ENCODE data around the gene ZNF549. TPM values are rescaled to one million over a fixed set of nuclear protein-coding genes. Genes with fewer than 3 reads are reported as not detected.
"Not testable (repeated sequence)": the region's sequence is repeated elsewhere in the genome, so short reads cannot be mapped to it uniquely, and the experiment has no call there.

Gene ZNF549
- total RNA-seq: 10 to 100 TPM in 4 of 5 donors, 1 to 10 TPM in 1; 9.0 to 17.4 (median 16.0) TPM
- 14.4 TPM for total RNA-seq (2013)
- 9.9 to 58.8 (median 36.1) reads per million in 29 experiments for total RNA-seq

GRCh38 chr19:57527136-57527881 is at the start of gene ZNF549:
Gene ZNF549 (plus strand): TSS chr19:57527356. CDS start chr19:57527574, 218 bp downstream.
- peaks cover 7% of the 10 kb centered on the region for H3K9me3 ChIP-seq
- WGBS (ENCODE audit: insufficient coverage): under 1% methylated on average over 64 of the region's 64 CpGs
- H3K27ac ChIP-seq (ENCODE audit: low read length): peak within 1 kb of the TSS; percentile 80
- POLR2A ChIA-PET: no interaction called here
- peaks cover 4 to 20% of the 10 kb centered on the region in 2 donors for H3K36me3 ChIP-seq (ENCODE audit: control insufficient read depth in 2 of 2, extremely low read depth in 1 of 2, insufficient read depth in 1 of 2, low read length in 1 of 2)
- ATAC-seq (replicated peaks in 1 of 4) (peak; percentile 99 to 100 (median 99)), DNase-seq (peak; percentile 76 to 92 (median 85))
- peak within 1 kb of the TSS; percentile 82 to 84 for H3K4me3 ChIP-seq (ENCODE audit: control insufficient read depth in 1 of 2, extremely low read depth in 1 of 2, low read length in 1 of 2)
- Mint-ChIP-seq H3K27me3 (no peaks in the 10 kb centered on the region), H3K27ac (peak within 1 kb of the TSS; percentile 89 to 91), H3K36me3 (peaks cover 37% of the 10 kb centered on the region), H3K4me1 (peaks cover 20 to 31% (median 27%) of the 10 kb centered on the region in 3 donors), H3K4me3 (peak within 1 kb of the TSS; percentile 97 to 99 (median 98)), H3K9me3 (peaks cover 19 to 57% (median 41%) of the 10 kb centered on the region in 3 donors)
- peaks cover 0 to 2% of the 10 kb centered on the region in 2 experiments for H3K27me3 ChIP-seq (replicated peaks in 1 of 2; ENCODE audit: control insufficient read depth in 2 of 2, extremely low read depth in 1 of 2, insufficient read depth in 2 of 2, low read length in 1 of 2)
- peaks cover 8 to 19% of the 10 kb centered on the region in 2 experiments for H3K4me1 ChIP-seq (ENCODE audit: control insufficient read depth in 1 of 2, extremely low read depth in 1 of 2, insufficient read depth in 2 of 2, low read length in 2 of 2)
- CTCF ChIA-PET: no interaction called here

GRCh38 chr19:57487477-57488298 is 39.5 kb upstream of the ZNF549 start, which contains the start of gene ZNF419:
Gene ZNF419 (plus strand): TSS chr19:57487750. CDS start chr19:57487951, 201 bp downstream.
- H3K4me3 ChIP-seq (ENCODE audit: control insufficient read depth in 1 of 2, extremely low read depth in 1 of 2, low read length in 1 of 2): peak within 1 kb of the TSS; percentile 81 to 84
- peak within 1 kb of the TSS; percentile 74 to 75 for H3K27ac Mint-ChIP-seq
- H3K4me1 ChIP-seq (ENCODE audit: control insufficient read depth in 1 of 2, extremely low read depth in 1 of 2, insufficient read depth in 2 of 2, low read length in 2 of 2): peaks cover 3 to 10% of the 10 kb centered on the region in 2 experiments
- peaks cover 15 to 22% (median 16%) of the 10 kb centered on the region in 3 donors for H3K4me1 Mint-ChIP-seq
- H3K9me3 ChIP-seq; H3K27me3 ChIP-seq (replicated peaks in 1 of 2; ENCODE audit: control insufficient read depth in 2 of 2, extremely low read depth in 1 of 2, insufficient read depth in 2 of 2, low read length in 1 of 2); POLR2A ChIA-PET; H3K27me3 Mint-ChIP-seq: not testable (repeated sequence)
- peaks cover 21 to 43% (median 29%) of the 10 kb centered on the region in 3 donors for H3K9me3 Mint-ChIP-seq
- 2% methylated on average over 35 of the region's 69 CpGs for WGBS (ENCODE audit: insufficient coverage)
- H3K36me3 ChIP-seq (ENCODE audit: control insufficient read depth in 2 of 2, extremely low read depth in 1 of 2, insufficient read depth in 1 of 2, low read length in 1 of 2): peaks cover 7 to 16% of the 10 kb centered on the region in 2 donors
- peaks cover 50% of the 10 kb centered on the region for H3K36me3 Mint-ChIP-seq
- peak within 1 kb of the TSS; percentile 77 for H3K27ac ChIP-seq (ENCODE audit: low read length)
- peak within 1 kb of the TSS; percentile 56 to 77 (median 67) for H3K4me3 Mint-ChIP-seq
- ATAC-seq (replicated peaks in 1 of 4) (peak; percentile 97 to 99 (median 98)), DNase-seq (peak; percentile 87 to 97 (median 93))
- CTCF ChIA-PET: interaction anchor here in 1 of 2 donors (1.0 kb wide), 1 partner anchor 126 kb away, joined by 3 read pairs; the partner anchor contains the start of gene ZNF134

- peaks cover 15 to 22% (median 16%) of the 10 kb centered on the region in 3 donors for H3K4me1 Mint-ChIP-seq
- H3K4me3 Mint-ChIP-seq: peak overlapping the region; percentile 56 to 77 (median 67)
- H3K27me3 Mint-ChIP-seq; CTCF ChIA-PET; H3K27ac ChIP-seq (ENCODE audit: low read length); ATAC-seq (replicated peaks in 1 of 4); H3K27me3 ChIP-seq (replicated peaks in 1 of 2; ENCODE audit: control insufficient read depth in 2 of 2, extremely low read depth in 1 of 2, insufficient read depth in 2 of 2, low read length in 1 of 2); DNase-seq; POLR2A ChIA-PET; H3K9me3 ChIP-seq: not testable (repeated sequence)
- H3K4me3 ChIP-seq (ENCODE audit: control insufficient read depth in 1 of 2, extremely low read depth in 1 of 2, low read length in 1 of 2): peak overlapping the region in 1 of 2 donors; percentile 32
- no CpG with 5 or more reads among the region's 1 CpG for WGBS (ENCODE audit: insufficient coverage)
- H3K4me1 ChIP-seq (ENCODE audit: control insufficient read depth in 1 of 2, extremely low read depth in 1 of 2, insufficient read depth in 2 of 2, low read length in 2 of 2): peaks cover 3 to 10% of the 10 kb centered on the region in 2 experiments
- peaks cover 56% of the 10 kb centered on the region for H3K36me3 Mint-ChIP-seq
- H3K9me3 Mint-ChIP-seq: peaks cover 25 to 49% (median 34%) of the 10 kb centered on the region in 3 donors
- H3K36me3 ChIP-seq (ENCODE audit: control insufficient read depth in 2 of 2, extremely low read depth in 1 of 2, insufficient read depth in 1 of 2, low read length in 1 of 2): peaks cover 8 to 22% of the 10 kb centered on the region in 2 donors
- H3K27ac Mint-ChIP-seq: peak overlapping the region in 1 of 2 donors; percentile 48
These were observed 38.9 kb upstream of the ZNF549 start for GRCh38 chr19:57488299-57488644.

- H3K27ac Mint-ChIP-seq: peak overlapping the region; percentile 79 to 83
- H3K4me1 ChIP-seq (ENCODE audit: control insufficient read depth in 1 of 2, extremely low read depth in 1 of 2, insufficient read depth in 2 of 2, low read length in 2 of 2): peaks cover 6 to 12% of the 10 kb centered on the region in 2 experiments
- H3K9me3 ChIP-seq; H3K4me3 ChIP-seq (ENCODE audit: control insufficient read depth in 1 of 2, extremely low read depth in 1 of 2, low read length in 1 of 2); POLR2A ChIA-PET; DNase-seq; H3K27me3 ChIP-seq (replicated peaks in 1 of 2; ENCODE audit: control insufficient read depth in 2 of 2, extremely low read depth in 1 of 2, insufficient read depth in 2 of 2, low read length in 1 of 2); H3K27me3 Mint-ChIP-seq; ATAC-seq (replicated peaks in 1 of 4): not testable (repeated sequence)
- peaks cover 27 to 31% (median 30%) of the 10 kb centered on the region in 3 donors for H3K4me1 Mint-ChIP-seq
- peaks cover 56% of the 10 kb centered on the region for H3K36me3 Mint-ChIP-seq
- peak overlapping the region; percentile 81 for H3K27ac ChIP-seq (ENCODE audit: low read length)
- CTCF ChIA-PET: interaction anchor here in 1 of 2 donors (1.0 kb wide), 1 partner anchor 22 kb away, joined by 5 read pairs; the partner anchor contains the start of gene ZNF772
- H3K9me3 Mint-ChIP-seq: peaks cover 13 to 54% (median 44%) of the 10 kb centered on the region in 3 donors
- peaks cover 0 to 17% of the 10 kb centered on the region in 2 donors for H3K36me3 ChIP-seq (ENCODE audit: control insufficient read depth in 2 of 2, extremely low read depth in 1 of 2, insufficient read depth in 1 of 2, low read length in 1 of 2)
- H3K4me3 Mint-ChIP-seq: peak overlapping the region; percentile 76 to 82 (median 82)
These were observed 27.9 kb upstream of the ZNF549 start for GRCh38 chr19:57499332-57499679.

- H3K27me3 Mint-ChIP-seq; H3K27me3 ChIP-seq (replicated peaks in 1 of 2; ENCODE audit: control insufficient read depth in 2 of 2, extremely low read depth in 1 of 2, insufficient read depth in 2 of 2, low read length in 1 of 2); H3K9me3 ChIP-seq: not testable (repeated sequence)
- Mint-ChIP-seq H3K9me3 (peaks cover 13 to 50% (median 39%) of the 10 kb centered on the region in 3 donors), H3K4me3 (peak within 1 kb of the TSS; percentile 76 to 82 (median 82)), H3K27ac (peak within 1 kb of the TSS; percentile 79 to 83), H3K36me3 (peaks cover 56% of the 10 kb centered on the region), H3K4me1 (peaks cover 27 to 31% (median 30%) of the 10 kb centered on the region in 3 donors)
- H3K27ac ChIP-seq (ENCODE audit: low read length): peak within 1 kb of the TSS; percentile 81
- WGBS (ENCODE audit: insufficient coverage): 1% methylated on average over 42 of the region's 69 CpGs
- ATAC-seq (replicated peaks in 1 of 4) (peak; percentile 96 to 100 (median 98)), DNase-seq (peak; percentile 88 to 98 (median 96))
- peak within 1 kb of the TSS; percentile 51 to 61 for H3K4me3 ChIP-seq (ENCODE audit: control insufficient read depth in 1 of 2, extremely low read depth in 1 of 2, low read length in 1 of 2)
- POLR2A ChIA-PET: interaction anchor here in 1 of 2 donors (0.5 to 0.6 kb wide), 2 partner anchors 62 to 930 kb away, joined by 3 read pairs; no protein-coding TSS in a partner anchor
- CTCF ChIA-PET: interaction anchor here in 1 of 2 donors (0.5 to 1.0 kb wide), 2 partner anchors 22 to 96 kb away, joined by 3 to 5 read pairs; partner anchors contain the start of gene ZNF772
- H3K4me1 ChIP-seq (ENCODE audit: control insufficient read depth in 1 of 2, extremely low read depth in 1 of 2, insufficient read depth in 2 of 2, low read length in 2 of 2): peaks cover 6 to 12% of the 10 kb centered on the region in 2 experiments
- H3K36me3 ChIP-seq (ENCODE audit: control insufficient read depth in 2 of 2, extremely low read depth in 1 of 2, insufficient read depth in 1 of 2, low read length in 1 of 2): peaks cover under 1 to 19% of the 10 kb centered on the region in 2 donors
These were observed 27.3 kb upstream of the ZNF549 start, which contains the start of gene ZNF773 for GRCh38 chr19:57499680-57500395. Gene ZNF773 (plus strand): TSS chr19:57499938. CDS start chr19:57500081, 143 bp downstream.

All from T-cell (primary cell).